ENCODE data around the gene SEC14L6.
"Not testable (repeated sequence)": the region's sequence is repeated elsewhere in the genome, so short reads cannot be mapped to it uniquely, and the experiment has no call there.

The SEC14L6 gene
- total RNA-seq: 0 to 0.91 (median 0.19) reads per million in 4 experiments

DNA sequence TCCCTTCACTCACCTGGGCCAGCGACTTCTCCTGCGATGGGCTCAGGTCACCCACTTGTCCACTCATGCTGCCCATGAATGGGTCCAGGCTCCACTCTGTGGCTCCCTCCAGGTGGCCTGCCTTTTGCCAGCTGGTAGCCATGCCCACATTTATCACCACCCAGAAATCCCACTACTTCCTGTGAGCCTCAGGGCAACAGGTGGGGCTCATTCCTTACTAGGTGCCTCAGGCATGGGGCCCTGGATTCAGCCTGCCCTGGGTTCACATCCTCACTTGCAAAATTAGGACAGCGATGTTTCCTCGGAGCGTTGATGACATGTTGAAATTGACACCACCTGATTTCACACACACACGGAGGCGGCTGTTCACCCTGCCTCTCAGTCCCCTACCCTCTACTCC, at the start of gene SEC14L6:
Gene SEC14L6 (minus strand): TSS at position 126 of the 400 bp plus-strand sequence. CDS start 59 bp downstream, at position 67.
- DNase-seq: no peak

DNA sequence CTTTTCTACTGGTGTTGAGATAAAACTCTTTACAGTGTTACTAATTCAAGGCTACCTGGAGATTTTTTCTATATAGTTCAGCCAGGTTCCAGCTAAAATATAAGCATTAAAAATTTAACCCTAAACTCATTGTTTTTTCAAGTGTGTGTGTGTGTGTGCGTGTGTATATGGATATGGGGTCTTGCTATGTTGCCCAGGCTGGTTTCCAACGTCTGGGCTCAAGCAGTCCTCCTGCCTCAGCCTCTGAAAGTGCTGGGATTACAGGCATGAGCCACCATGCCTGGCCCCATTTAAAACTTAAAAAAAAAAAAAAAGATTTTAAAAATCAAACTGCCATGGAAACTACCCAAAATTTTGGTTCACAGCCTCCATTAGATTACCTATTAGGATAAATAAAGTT, 49.7 kb upstream of the SEC14L6 start:
- no peak for DNase-seq

DNA sequence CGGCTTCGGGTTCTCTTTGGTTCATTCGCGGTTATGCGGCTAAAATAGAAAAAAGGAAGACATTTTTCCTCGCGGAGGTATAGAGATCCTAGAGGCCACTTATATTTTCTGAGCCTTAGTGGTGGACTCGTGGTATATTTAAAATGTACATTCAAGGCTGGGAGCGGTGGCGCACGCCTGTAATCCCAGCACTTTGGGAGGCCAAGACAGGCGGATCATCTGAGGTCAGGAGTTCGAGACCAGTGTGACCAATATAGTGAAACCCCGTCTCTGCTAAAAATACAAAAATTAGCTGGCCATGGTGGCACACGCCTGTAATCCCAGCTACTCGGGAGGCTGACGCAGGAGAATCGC, 45.8 kb upstream of the SEC14L6 start:
- DNase-seq: not testable (repeated sequence)

DNA sequence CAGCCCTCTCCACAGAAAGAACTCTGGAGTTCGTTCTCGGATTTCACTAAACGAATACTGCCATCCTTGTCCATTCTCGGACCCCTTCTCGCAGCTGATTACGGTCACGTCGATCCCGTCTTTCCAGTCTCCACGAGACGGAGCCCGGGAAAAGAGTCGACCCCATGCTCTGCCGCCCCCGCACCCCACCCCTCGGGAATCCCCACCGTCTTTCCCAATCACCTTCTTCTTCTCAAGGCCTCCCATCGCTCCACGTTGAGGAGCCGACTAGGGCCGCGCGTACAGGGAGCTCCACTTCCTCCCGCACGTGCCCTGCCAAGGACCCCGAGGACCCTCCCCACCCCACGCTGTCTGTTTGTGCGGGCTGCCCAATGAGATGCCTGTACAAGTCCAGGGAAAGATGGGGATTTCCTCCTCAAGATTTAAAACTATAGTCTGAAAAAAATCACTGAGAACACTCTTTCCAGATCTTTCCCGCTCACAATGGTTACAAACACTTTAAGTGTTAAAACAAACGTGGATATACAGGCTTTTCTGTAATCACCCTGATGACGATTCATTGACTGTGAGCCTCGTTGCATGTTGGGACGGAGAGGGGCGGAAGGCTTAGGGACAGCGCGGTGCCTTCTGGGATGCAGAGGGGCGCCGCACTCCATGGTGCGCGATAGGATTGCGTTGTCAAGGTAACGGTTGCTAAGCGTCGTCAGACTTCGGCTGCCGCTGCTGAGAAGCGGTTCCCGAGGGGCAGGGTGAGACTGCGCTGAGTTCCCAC, 45.2 kb upstream of the SEC14L6 start, which contains the start of gene PES1:
Gene PES1 (minus strand): TSS at position 323 of the 772 bp plus-strand sequence. CDS start 77 bp downstream, at position 246.
- DNase-seq: peak; percentile 88

DNA sequence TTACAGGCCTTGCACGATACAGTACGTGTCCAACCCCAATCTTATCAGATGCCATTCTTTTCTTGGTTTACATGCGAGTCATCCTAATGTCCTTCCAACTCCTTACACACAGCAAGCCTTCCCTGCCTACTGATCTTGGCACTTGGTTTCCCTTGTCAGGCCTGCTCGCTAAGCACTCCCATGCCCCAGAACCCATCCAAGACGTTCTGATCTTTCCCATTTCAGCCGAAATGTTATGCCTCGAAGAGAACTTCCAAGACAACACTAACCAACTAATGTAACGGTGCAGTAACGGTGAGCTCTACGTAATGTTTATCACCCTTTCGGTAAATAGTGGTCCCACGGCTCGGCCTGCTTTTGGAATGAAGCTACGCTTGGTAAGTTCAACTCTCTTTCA, 44.6 kb upstream of the SEC14L6 start:
- no peak for DNase-seq

DNA sequence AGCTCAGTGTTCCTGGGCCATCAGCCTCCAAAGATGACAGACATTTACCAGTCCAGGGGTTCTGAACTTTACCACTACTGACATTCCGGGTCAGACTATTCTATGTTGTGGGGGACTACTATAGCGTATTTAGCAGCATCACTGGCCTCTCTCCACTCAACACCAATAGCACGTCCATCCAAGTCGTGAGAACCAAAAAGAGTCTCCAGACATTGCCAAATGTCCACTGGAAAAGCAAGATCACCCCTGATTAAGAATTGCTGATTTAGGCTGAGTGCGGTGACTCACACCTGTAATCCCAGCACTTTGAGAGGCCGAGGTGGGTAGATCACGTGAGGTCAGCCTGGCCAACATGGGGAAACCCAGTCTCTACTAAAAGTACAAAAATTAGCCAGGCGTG, 39.9 kb upstream of the SEC14L6 start:
- DNase-seq: no peak

DNA sequence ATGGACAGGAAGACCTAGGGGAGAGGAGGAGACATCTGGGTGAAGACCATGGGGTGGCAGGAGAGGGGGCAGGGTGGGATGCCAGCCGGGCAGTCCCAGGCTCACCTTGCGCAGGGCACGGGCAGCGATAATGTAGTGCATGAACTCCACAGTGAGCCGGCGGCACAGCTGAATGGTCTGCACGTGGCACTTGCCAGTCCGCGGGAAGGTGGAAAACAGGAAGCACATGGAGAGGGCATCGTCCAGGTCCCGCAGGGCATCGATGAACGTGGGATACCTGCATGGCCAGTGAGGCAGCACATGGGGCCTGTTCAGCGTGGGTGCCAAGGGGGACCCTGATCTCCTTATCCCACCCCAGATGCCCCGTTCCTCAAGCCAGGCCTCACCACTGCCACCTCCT, 37.9 kb upstream of the SEC14L6 start:
- DNase-seq: no peak

- no peak for DNase-seq
Observed at GRCh38 chr22:30582788-30583545, 36.4 kb upstream of the SEC14L6 start.

- no peak for DNase-seq
Observed at GRCh38 chr22:30582051-30582450, 35.5 kb upstream of the SEC14L6 start.

GRCh38 chr22:30580896-30581295, 34.4 kb upstream of the SEC14L6 start:
- no peak for DNase-seq

DNA sequence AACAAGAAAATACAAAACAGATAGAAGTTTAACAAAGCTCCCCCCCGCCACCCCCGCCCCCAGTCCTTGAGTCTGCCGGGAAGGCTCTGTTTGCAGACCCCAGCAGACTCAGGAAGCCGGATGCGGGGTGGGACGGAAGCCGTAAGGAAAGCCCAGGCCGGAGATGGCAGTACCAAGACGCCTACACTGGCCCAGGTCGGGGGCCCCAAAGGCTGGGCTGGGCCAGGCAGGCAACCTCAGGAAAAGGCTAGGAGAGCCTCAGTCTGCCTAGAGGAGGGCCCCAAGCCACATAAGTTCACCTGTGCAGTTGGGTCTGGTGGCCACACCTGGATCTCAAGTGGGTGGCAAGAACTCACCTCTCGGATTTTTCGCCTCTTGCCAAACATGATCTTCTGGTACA, 31.9 kb upstream of the SEC14L6 start:
- no peak for DNase-seq

DNA sequence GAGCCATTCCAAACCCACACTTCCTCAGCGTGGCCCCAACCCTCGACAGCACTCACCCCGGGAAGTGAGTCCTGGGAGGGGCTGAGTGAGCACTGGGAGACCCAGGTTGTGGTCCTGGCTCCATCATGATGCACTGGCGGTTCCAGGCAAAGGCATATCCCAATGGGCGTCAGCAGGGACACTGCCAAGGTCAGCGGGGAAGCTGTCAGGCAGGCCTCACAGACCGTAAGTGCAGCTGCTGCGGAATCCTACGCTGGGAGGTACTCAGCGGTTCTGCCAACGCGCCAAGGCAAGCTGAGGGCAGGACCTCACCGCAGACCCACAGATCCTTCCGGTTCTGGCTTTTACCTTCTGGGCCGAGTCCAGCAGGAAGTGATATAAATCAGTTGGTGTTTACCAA, 29.3 kb upstream of the SEC14L6 start:
- no peak for DNase-seq

DNA sequence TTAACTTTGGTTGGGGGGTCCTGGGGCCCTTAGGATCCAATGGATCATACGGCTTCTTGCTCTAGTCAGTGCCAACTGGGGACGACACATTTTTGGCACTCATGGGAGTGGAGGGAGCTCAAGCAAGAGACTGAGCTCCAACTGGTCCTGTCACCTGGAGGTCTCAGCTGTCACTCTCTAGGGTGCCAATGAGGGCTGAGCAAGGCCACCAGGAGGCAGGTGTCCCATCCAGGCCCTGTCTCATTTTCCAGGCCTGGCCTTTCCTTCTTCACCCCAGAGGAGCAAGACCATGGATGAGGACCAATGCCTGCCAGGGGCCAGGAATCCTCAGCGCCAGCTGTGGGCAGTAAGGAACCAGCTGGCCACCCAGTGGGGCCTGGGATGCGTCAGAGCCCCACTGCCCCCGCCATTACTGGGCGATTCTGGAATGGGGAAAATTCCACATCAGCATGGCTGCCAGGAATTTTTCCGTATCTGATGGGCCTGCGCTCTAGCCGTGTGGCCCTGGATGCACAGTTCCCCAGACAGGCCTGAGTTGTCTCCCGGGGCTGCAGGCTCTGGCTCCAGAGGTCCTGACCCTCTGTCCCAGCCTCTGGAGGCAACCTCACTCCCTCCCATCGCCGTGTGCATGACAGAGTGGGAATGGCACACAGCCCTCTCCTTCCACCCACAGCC, 28.6 kb upstream of the SEC14L6 start:
- no peak for DNase-seq

- no peak for DNase-seq
Observed at GRCh38 chr22:30574095-30574981, 27.8 kb upstream of the SEC14L6 start, which contains the start of gene GAL3ST1. GAL3ST1 (minus strand) TSS chr22:30574665; CDS start chr22:30557392, 17,273 bp downstream.

DNA sequence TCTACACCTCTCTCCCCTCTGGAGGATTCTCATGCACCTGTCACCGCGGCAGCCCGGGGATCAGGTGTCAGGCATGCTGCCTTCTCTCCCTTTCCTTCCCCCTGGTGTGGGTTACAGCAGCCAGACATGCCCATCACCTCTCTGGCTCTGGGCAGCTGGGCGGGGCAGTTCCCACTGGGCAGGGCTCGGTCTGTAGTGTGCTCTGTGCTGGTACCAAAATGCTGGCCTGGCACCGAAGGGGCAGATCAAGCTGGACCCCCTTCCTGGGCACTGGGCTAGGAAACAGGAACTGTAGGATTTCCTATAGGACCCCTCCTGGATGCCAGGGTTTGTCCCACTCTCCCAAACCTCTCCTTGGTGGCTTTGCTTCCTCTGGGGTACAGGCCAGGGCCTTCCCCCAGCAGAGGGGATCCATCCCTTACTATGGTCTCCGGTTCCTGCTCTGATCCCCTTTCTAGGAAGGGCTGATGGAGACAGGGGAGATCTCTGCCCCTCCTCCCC, 27.1 kb upstream of the SEC14L6 start:
- DNase-seq: no peak

- no peak for DNase-seq
Observed at GRCh38 chr22:30572840-30573593, 26.5 kb upstream of the SEC14L6 start.

DNA sequence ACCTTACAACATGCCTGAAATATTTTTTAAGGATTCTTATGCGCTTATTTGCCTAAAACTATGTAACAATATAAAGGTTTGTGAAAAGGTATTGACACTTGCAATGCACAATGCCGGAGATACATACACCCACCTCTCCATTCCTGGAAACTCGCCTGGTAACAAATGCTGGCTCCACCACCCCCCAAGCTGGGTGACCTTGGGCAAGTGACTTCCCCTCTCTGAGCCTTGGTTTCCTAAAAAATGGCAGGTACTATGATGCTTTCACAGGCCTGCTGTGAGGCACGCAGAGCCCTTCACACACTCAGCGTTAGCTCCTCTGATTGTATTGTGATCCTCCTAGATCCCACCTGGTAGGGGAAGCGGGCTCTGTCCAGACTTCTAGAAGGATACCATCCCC, 25.7 kb upstream of the SEC14L6 start:
- DNase-seq: no peak

GRCh38 chr22:30569674-30570202, 23.2 kb upstream of the SEC14L6 start:
- DNase-seq: no peak

- no peak for DNase-seq
Observed at GRCh38 chr22:30568137-30568805, 21.7 kb upstream of the SEC14L6 start.

DNA sequence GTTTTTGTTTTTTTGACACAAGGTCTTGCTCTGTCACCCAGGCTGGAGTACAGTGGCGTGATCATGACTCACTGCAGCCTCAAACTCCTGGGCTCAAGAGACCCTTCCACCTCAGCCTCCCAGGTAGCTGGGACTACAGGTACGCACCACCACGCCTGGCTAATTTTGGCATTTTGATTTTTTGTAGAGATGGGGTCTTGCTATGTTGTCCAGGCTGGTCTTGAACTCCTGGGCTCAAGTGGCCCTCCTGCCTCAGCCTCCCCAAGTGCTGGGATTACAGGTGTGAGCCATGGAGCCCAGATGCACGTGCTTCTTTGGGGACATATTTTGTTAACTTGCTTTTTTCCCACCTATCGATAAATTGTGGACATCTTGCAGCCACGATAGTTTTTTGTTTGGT, 20.7 kb upstream of the SEC14L6 start:
- DNase-seq: not testable (repeated sequence)

Measured in effector CD8-positive, alpha-beta T cell (primary cell).